ENCODE data around the gene COL7A1.

COL7A1 gene

DNA sequence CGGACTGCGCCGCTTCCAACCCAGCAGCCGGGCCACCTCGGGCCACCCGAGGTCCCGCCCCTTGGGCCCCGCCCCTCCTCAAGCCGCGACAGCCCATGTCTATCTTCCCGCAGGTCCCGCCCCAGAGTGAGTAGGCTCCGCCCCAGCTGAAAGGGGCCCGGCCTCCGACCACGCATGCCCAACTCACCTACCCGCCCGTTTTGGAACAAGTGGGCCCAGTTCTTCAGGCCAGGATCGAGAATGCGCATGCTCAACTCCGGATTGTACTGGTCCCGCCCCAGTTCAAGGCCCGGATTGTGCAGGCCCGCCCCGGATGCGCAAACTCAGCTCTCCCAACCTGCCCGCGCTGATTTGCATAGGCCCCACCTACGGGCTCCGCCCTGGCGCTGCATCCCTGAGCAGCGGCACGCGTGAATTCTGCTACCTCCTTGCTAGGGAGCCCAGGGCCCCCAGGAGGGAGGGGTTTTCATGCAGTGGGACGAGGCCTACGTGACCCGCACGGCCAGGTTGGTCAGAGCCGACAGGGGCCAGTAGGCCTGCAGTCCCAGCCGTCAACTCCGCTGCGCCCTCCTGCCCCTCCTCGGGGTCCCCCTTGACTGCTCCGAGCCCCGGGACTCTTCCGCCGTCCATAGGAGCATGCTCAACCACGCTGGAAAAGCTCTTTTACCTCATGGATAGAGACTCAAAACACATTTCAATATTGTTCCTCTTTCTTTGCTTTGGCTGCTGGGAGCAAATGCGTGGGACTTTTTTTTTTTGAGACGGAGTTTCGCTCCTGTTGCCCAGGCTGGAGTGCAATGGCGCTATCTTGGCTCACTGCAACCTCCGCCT, 38.1 kb downstream of the COL7A1 start, which contains the start of gene PFKFB4:
Gene PFKFB4, minus strand, starts transcription at position 8 of the 831 bp plus-strand sequence. CDS start 26 bp downstream, outside the sequence.
- peak within 1 kb of the TSS; percentile 81 for H3K4me2 ChIP-seq (ENCODE audit: low read length, poor library complexity, severe bottlenecking)
- peak within 1 kb of the TSS; percentile 45 for H3K27ac ChIP-seq (ENCODE audit: low read length, poor library complexity, severe bottlenecking)
- peak within 1 kb of the TSS; percentile 76 for H4K91ac ChIP-seq (ENCODE audit: low read length)
- peaks cover 20% of the 10 kb centered on the region for H3K79me1 ChIP-seq (replicated peaks; ENCODE audit: low read length, poor library complexity, severe bottlenecking)
- H3K9ac ChIP-seq (ENCODE audit: low read length): peak within 1 kb of the TSS; percentile 72
- H2AFZ ChIP-seq (ENCODE audit: low read depth, low read length): peak within 1 kb of the TSS; percentile 7
- H3K9me3 ChIP-seq (ENCODE audit: control insufficient read depth, low read length): no peaks in the 10 kb centered on the region
- peak within 1 kb of the TSS in 1 of 2 experiments; percentile 76 for H2BK12ac ChIP-seq (ENCODE audit: low read length in 2 of 2)
- peak within 1 kb of the TSS; percentile 9 to 50 for H3K4ac ChIP-seq (ENCODE audit: low read depth in 1 of 2, low read length in 2 of 2)
- H2BK120ac ChIP-seq (ENCODE audit: low read depth, low read length): peak within 1 kb of the TSS; percentile 66
- H3K4me3 ChIP-seq (ENCODE audit: insufficient read depth in 1 of 2, low read depth in 1 of 2, low read length in 2 of 2): peak within 1 kb of the TSS; percentile 75 to 86
- 1% methylated on average over 51 of the region's 53 CpGs for WGBS
- peak; percentile 99 for DNase-seq
- no peaks in the 10 kb centered on the region for H3K27me3 ChIP-seq (ENCODE audit: control insufficient read depth in 1 of 2, insufficient read depth in 1 of 2, low read length in 2 of 2)
- H3K23ac ChIP-seq (ENCODE audit: low read length in 2 of 2): peak within 1 kb of the TSS in 1 of 2 experiments; percentile 42
- peaks cover 0 to 21% of the 10 kb centered on the region in 2 experiments for H3K36me3 ChIP-seq (ENCODE audit: control insufficient read depth in 1 of 2, insufficient read depth in 2 of 2, low read depth in 1 of 2, low read length in 2 of 2)
- peak within 1 kb of the TSS; percentile 41 to 77 for H3K18ac ChIP-seq (ENCODE audit: low read depth in 1 of 2, low read length in 2 of 2)
- H3K4me1 ChIP-seq (ENCODE audit: control insufficient read depth, insufficient read depth, low read depth, low read length): peaks cover 62% of the 10 kb centered on the region
- H2BK15ac ChIP-seq (ENCODE audit: low read depth, poor library complexity, severe bottlenecking): peak within 1 kb of the TSS; percentile 36
- peak within 1 kb of the TSS; percentile 67 for H4K8ac ChIP-seq (ENCODE audit: low read length)
- peak within 1 kb of the TSS in 1 of 2 experiments; percentile 37 for H3K14ac ChIP-seq (ENCODE audit: low read length in 2 of 2)
- H2BK5ac ChIP-seq (ENCODE audit: low read depth, low read length, poor library complexity, severe bottlenecking): no peak within 1 kb of the TSS
- H2AK5ac ChIP-seq (ENCODE audit: low read length, severe bottlenecking): peak within 1 kb of the TSS; percentile 8

DNA sequence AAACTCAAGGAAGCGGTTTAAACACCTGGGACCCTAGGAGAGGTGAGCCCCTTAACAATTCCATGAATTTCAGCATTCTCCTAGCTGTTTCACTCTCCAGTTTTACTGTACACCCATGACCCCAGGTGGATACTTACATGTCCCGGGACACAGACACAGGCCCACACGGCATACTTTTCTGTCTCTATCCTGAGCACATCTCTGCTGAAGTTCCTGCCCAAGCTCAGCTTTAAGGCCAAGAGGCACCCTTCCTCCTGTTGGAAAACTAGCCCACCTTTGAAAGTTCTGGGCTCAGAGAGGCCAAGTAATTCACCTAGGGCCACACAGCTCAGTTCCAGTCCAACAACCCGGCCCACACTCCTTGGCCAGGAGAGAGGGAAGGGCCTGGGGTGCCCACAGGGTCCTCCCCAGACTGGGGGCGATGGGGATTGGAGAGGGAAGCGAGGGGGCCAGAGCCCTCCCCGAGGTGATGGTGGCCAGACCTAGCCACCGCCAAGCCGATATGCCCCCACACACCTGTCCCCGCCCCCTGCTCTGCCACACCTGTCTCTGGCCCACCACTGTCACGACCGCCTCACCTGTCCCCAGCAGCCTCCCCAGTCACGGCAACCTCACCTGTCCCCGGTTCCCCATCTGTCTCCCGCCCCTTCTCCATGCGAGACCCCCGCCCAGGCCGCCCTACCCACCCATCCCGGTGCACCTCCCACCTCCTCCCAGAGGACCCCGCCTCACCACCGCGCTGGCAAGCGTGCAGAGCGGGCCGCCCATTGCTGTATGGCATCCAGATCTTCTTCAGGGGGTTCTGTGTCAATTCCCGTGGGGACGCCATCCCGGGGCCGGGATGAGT, 39.0 kb downstream of the COL7A1 start:
- H3K36me3 ChIP-seq (ENCODE audit: control insufficient read depth in 1 of 2, insufficient read depth in 2 of 2, low read depth in 1 of 2, low read length in 2 of 2): peaks cover 0 to 23% of the 10 kb centered on the region in 2 experiments
- H3K79me1 ChIP-seq (replicated peaks; ENCODE audit: low read length, poor library complexity, severe bottlenecking): peaks cover 24% of the 10 kb centered on the region
- WGBS: 20% methylated on average over 29 of the region's 29 CpGs
- H3K4me2 ChIP-seq (ENCODE audit: low read length, poor library complexity, severe bottlenecking): peak overlapping the region; percentile 69
- no peak overlapping the region for H2AFZ ChIP-seq (ENCODE audit: low read depth, low read length)
- DNase-seq: no peak
- peak overlapping the region; percentile 41 to 77 for H3K18ac ChIP-seq (ENCODE audit: low read depth in 1 of 2, low read length in 2 of 2)
- no peaks in the 10 kb centered on the region for H3K9me3 ChIP-seq (ENCODE audit: control insufficient read depth, low read length)
- H3K4me1 ChIP-seq (ENCODE audit: control insufficient read depth, insufficient read depth, low read depth, low read length): peaks cover 53% of the 10 kb centered on the region
- peak overlapping the region; percentile 67 for H3K9ac ChIP-seq (ENCODE audit: low read length)
- H2BK5ac ChIP-seq (ENCODE audit: low read depth, low read length, poor library complexity, severe bottlenecking): no peak overlapping the region
- H3K27ac ChIP-seq (ENCODE audit: low read length, poor library complexity, severe bottlenecking): no peak overlapping the region
- no peak overlapping the region for H2BK15ac ChIP-seq (ENCODE audit: low read depth, poor library complexity, severe bottlenecking)
- peak overlapping the region; percentile 76 for H4K91ac ChIP-seq (ENCODE audit: low read length)
- peak overlapping the region; percentile 67 for H4K8ac ChIP-seq (ENCODE audit: low read length)
- H3K4me3 ChIP-seq (ENCODE audit: insufficient read depth in 1 of 2, low read depth in 1 of 2, low read length in 2 of 2): peak overlapping the region; percentile 75 to 76
- H3K27me3 ChIP-seq (ENCODE audit: control insufficient read depth in 1 of 2, insufficient read depth in 1 of 2, low read length in 2 of 2): no peaks in the 10 kb centered on the region
- H3K4ac ChIP-seq (ENCODE audit: low read depth in 1 of 2, low read length in 2 of 2): peak overlapping the region in 1 of 2 experiments; percentile 50
- peak overlapping the region in 1 of 2 experiments; percentile 76 for H2BK12ac ChIP-seq (ENCODE audit: low read length in 2 of 2)
- H2AK5ac ChIP-seq (ENCODE audit: low read length, severe bottlenecking): peak overlapping the region; percentile 8
- peak overlapping the region; percentile 37 for H2BK120ac ChIP-seq (ENCODE audit: low read depth, low read length)
- peak overlapping the region in 1 of 2 experiments; percentile 37 for H3K14ac ChIP-seq (ENCODE audit: low read length in 2 of 2)
- peak overlapping the region in 1 of 2 experiments; percentile 42 for H3K23ac ChIP-seq (ENCODE audit: low read length in 2 of 2)

DNA sequence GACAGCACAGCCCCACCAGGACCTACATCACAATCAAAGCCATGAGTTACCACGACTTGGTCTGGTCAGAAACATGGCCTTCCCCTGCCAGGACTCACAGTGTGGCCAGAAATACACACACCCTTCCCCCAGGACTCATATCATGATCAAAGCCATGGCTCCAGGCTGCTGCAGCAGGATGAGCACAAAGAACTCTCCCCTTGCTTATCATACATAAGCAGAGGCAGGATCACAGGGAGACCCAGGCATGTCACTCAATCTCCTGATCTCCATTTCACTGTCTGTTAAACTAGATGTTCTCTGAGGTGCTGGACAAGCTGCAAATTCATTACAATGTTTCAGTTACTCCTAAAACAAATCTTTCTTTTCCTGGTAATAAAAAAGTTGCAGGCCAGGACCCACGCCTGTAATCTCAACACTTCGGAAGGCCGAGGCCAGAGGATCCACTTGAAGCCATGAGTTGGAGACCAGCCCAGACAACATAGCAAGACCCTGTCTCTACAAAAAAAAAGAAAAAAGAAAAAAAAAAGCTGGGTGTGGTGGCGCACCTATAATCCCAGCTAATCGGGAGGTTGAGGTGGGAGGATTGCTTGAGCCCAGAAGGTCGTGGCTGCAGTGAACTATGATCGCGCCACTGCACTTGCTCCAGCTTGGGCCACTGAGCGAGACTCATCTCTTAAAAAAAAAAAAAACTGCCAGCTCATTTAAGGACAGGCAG, 39.7 kb downstream of the COL7A1 start:
- Histone ChIP-seq H4K91ac (ENCODE audit: low read length) (no peak overlapping the region), H2AK5ac (ENCODE audit: low read length, severe bottlenecking) (no peak overlapping the region), H3K27ac (ENCODE audit: low read length, poor library complexity, severe bottlenecking) (no peak overlapping the region), H2BK12ac (ENCODE audit: low read length in 2 of 2) (peak overlapping the region in 1 of 2 experiments; percentile 19), H3K79me1 (replicated peaks; ENCODE audit: low read length, poor library complexity, severe bottlenecking) (peaks cover 24% of the 10 kb centered on the region), H3K36me3 (ENCODE audit: control insufficient read depth in 1 of 2, insufficient read depth in 2 of 2, low read depth in 1 of 2, low read length in 2 of 2) (peaks cover 0 to 26% of the 10 kb centered on the region in 2 experiments), H3K9me3 (ENCODE audit: control insufficient read depth, low read length) (no peaks in the 10 kb centered on the region), H3K4me3 (ENCODE audit: insufficient read depth in 1 of 2, low read depth in 1 of 2, low read length in 2 of 2) (no peak overlapping the region), H2BK120ac (ENCODE audit: low read depth, low read length) (no peak overlapping the region), H3K4me1 (ENCODE audit: control insufficient read depth, insufficient read depth, low read depth, low read length) (peaks cover 46% of the 10 kb centered on the region), H3K14ac (ENCODE audit: low read length in 2 of 2) (peak overlapping the region in 1 of 2 experiments; percentile 75), H3K27me3 (ENCODE audit: control insufficient read depth in 1 of 2, insufficient read depth in 1 of 2, low read length in 2 of 2) (no peaks in the 10 kb centered on the region), H4K8ac (ENCODE audit: low read length) (peak overlapping the region; percentile 1), H2BK15ac (ENCODE audit: low read depth, poor library complexity, severe bottlenecking) (no peak overlapping the region), H3K18ac (ENCODE audit: low read depth in 1 of 2, low read length in 2 of 2) (no peak overlapping the region), H2BK5ac (ENCODE audit: low read depth, low read length, poor library complexity, severe bottlenecking) (no peak overlapping the region), H3K9ac (ENCODE audit: low read length) (no peak overlapping the region), H3K23ac (ENCODE audit: low read length in 2 of 2) (no peak overlapping the region), H3K4me2 (ENCODE audit: low read length, poor library complexity, severe bottlenecking) (no peak overlapping the region), H3K4ac (ENCODE audit: low read depth in 1 of 2, low read length in 2 of 2) (peak overlapping the region in 1 of 2 experiments; percentile 24), H2AFZ (ENCODE audit: low read depth, low read length) (peak overlapping the region; percentile 18)
- WGBS: 87% methylated on average over 8 of the region's 10 CpGs
- DNase-seq: no peak
